ENCODE measurements around the gene PAQR8.

PAQR8 gene

GRCh38 chr6:52324189-52324588, 37.8 kb upstream of the PAQR8 start:
- no peak for TF ChIP-seq NFIC (IDR thresholded peaks at IDR 0.05)
- TF ChIP-seq CREB1 (IDR thresholded peaks at IDR 0.05; ENCODE audit: low read depth): no peak
- TF ChIP-seq YY1 (IDR thresholded peaks at IDR 0.05; ENCODE audit: low read depth): no peak

GRCh38 chr6:52325695-52326471, 36.1 kb upstream of the PAQR8 start:
- no peak for TF ChIP-seq TCF12 (IDR thresholded peaks at IDR 0.05; ENCODE audit: low read depth)
- no peak for TF ChIP-seq USF1 (IDR thresholded peaks at IDR 0.05)
- TF ChIP-seq YY1 (IDR thresholded peaks at IDR 0.05; ENCODE audit: low read depth): no peak
- no peak for TF ChIP-seq ZBTB7A (IDR thresholded peaks at IDR 0.05; ENCODE audit: low read depth)
- no peak for TF ChIP-seq TAF1 (IDR thresholded peaks at IDR 0.05; ENCODE audit: low read depth)
- TF ChIP-seq EGR1 (IDR thresholded peaks at IDR 0.05): no peak
- no peak for TF ChIP-seq EP300 (IDR thresholded peaks at IDR 0.05; ENCODE audit: borderline replicate concordance)
- no peak for TF ChIP-seq TEAD4 (IDR thresholded peaks at IDR 0.05)
- no peak for TF ChIP-seq RAD21 (IDR thresholded peaks at IDR 0.05; ENCODE audit: low read depth)
- TF ChIP-seq NFIC (IDR thresholded peaks at IDR 0.05): no peak
- no peak for TF ChIP-seq REST (IDR thresholded peaks at IDR 0.05; ENCODE audit: low read depth)
- TF ChIP-seq FOXM1 (IDR thresholded peaks at IDR 0.05; ENCODE audit: borderline replicate concordance, low read depth): no peak
- no peak for TF ChIP-seq CEBPB (IDR thresholded peaks at IDR 0.05)
- TF ChIP-seq CREB1 (IDR thresholded peaks at IDR 0.05; ENCODE audit: low read depth): no peak
- no peak for TF ChIP-seq MAX (IDR thresholded peaks at IDR 0.05)

- TF ChIP-seq RAD21 (IDR thresholded peaks at IDR 0.05; ENCODE audit: low read depth): no peak
- TF ChIP-seq FOXM1 (IDR thresholded peaks at IDR 0.05; ENCODE audit: borderline replicate concordance, low read depth): no peak
Measured at GRCh38 chr6:52326540-52327364, 35.2 kb upstream of the PAQR8 start.

GRCh38 chr6:52328303-52328662, 33.7 kb upstream of the PAQR8 start:
- TF ChIP-seq EGR1 (IDR thresholded peaks at IDR 0.05) (no peak), CREB1 (IDR thresholded peaks at IDR 0.05; ENCODE audit: low read depth) (no peak)

GRCh38 chr6:52328729-52329128, 33.2 kb upstream of the PAQR8 start:
- TF ChIP-seq YY1 (IDR thresholded peaks at IDR 0.05; ENCODE audit: low read depth): no peak
- no peak for TF ChIP-seq ZBTB7A (IDR thresholded peaks at IDR 0.05; ENCODE audit: low read depth)
- TF ChIP-seq EP300 (IDR thresholded peaks at IDR 0.05; ENCODE audit: borderline replicate concordance): no peak
- TF ChIP-seq REST (IDR thresholded peaks at IDR 0.05; ENCODE audit: low read depth): no peak
- no peak for TF ChIP-seq CEBPB (IDR thresholded peaks at IDR 0.05)
- no peak for TF ChIP-seq TEAD4 (IDR thresholded peaks at IDR 0.05)
- no peak for TF ChIP-seq RAD21 (IDR thresholded peaks at IDR 0.05; ENCODE audit: low read depth)
- TF ChIP-seq NFIC (IDR thresholded peaks at IDR 0.05): no peak

- TF ChIP-seq TAF1 (IDR thresholded peaks at IDR 0.05; ENCODE audit: low read depth) (no peak), EP300 (IDR thresholded peaks at IDR 0.05; ENCODE audit: borderline replicate concordance) (no peak), TEAD4 (IDR thresholded peaks at IDR 0.05) (no peak), YY1 (IDR thresholded peaks at IDR 0.05; ENCODE audit: low read depth) (no peak), CEBPB (IDR thresholded peaks at IDR 0.05) (no peak), NFIC (IDR thresholded peaks at IDR 0.05) (no peak), ZBTB7A (IDR thresholded peaks at IDR 0.05; ENCODE audit: low read depth) (no peak), CREB1 (IDR thresholded peaks at IDR 0.05; ENCODE audit: low read depth) (no peak), FOXM1 (IDR thresholded peaks at IDR 0.05; ENCODE audit: borderline replicate concordance, low read depth) (no peak), TCF12 (IDR thresholded peaks at IDR 0.05; ENCODE audit: low read depth) (no peak), EGR1 (IDR thresholded peaks at IDR 0.05) (no peak), REST (IDR thresholded peaks at IDR 0.05; ENCODE audit: low read depth) (no peak), MAX (IDR thresholded peaks at IDR 0.05) (no peak)
Measured at GRCh38 chr6:52330470-52330869, 31.5 kb upstream of the PAQR8 start.
